GM12873 (cell line): Measurements from ENCODE around the gene LRRC40.

Source experiments
- TF ChIP-seq, protein P1 (sequence below): IDR thresholded peaks from 2 replicates; pipeline ENCODE4 v1.5.1; 2012; ENCODE audit warnings: low read depth, mild to moderate bottlenecking, moderate library complexity, low read length, control low read depth; ENCODE audit not compliant: insufficient read depth; ENCODE audit errors: missing control alignments

The LRRC40 gene

GRCh38 chr1:70228670-70229069 is 23.3 kb upstream of the LRRC40 start:
- TF ChIP-seq, protein P1, sequence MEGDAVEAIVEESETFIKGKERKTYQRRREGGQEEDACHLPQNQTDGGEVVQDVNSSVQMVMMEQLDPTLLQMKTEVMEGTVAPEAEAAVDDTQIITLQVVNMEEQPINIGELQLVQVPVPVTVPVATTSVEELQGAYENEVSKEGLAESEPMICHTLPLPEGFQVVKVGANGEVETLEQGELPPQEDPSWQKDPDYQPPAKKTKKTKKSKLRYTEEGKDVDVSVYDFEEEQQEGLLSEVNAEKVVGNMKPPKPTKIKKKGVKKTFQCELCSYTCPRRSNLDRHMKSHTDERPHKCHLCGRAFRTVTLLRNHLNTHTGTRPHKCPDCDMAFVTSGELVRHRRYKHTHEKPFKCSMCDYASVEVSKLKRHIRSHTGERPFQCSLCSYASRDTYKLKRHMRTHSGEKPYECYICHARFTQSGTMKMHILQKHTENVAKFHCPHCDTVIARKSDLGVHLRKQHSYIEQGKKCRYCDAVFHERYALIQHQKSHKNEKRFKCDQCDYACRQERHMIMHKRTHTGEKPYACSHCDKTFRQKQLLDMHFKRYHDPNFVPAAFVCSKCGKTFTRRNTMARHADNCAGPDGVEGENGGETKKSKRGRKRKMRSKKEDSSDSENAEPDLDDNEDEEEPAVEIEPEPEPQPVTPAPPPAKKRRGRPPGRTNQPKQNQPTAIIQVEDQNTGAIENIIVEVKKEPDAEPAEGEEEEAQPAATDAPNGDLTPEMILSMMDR: no peak

DNA sequence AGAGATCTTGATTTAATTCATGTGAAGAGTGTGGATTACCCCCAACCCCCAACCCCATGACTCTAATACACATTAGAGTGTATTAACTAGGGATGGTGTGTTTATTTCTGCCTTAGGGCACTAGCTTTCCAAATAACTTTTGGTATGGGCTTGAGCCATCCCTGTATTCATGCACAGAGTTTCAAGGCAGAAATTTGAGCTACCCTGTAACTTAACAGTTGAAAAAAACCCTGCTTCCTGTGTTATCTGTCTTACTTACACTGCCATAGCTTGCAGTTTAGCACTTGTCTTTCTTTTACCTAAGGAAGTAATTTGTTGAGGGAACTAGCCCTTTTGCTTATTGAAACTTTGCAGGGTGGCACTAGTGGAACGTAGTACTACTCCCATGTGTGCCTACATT is 22.1 kb upstream of the LRRC40 start:
- TF ChIP-seq, protein P1: no peak

DNA sequence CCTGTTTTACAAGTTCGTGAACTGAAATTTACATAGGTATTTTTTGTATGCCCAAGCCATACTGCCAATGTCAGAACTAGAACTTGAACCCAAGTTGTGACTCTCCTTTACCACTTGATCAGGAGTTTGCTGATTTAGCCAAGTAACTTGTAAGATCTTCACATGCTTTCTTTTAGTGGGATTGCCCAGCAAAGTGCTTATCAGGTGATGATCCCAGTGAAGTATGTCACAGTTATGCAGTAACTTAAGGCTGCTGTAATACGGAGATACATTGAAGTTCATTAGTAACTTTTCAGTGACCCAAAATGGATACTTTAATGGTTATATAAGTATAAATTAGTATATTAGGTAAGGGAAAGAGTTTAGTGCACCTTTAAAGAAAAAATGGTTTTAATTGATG is 19.6 kb upstream of the LRRC40 start:
- TF ChIP-seq, protein P1: no peak

- TF ChIP-seq, protein P1: no peak
Measured at GRCh38 chr1:70222716-70223235, 17.4 kb upstream of the LRRC40 start.

GRCh38 chr1:70221238-70222121 is 16.1 kb upstream of the LRRC40 start, which contains the start of gene SRSF11:
TSS of gene SRSF11 (plus strand) at chr1:70221380. CDS start at chr1:70221637, 257 bp downstream.
- TF ChIP-seq, protein P1: peak; percentile 4

- TF ChIP-seq, protein P1: no peak
Measured at GRCh38 chr1:70220517-70221237, 15.3 kb upstream of the LRRC40 start.

DNA sequence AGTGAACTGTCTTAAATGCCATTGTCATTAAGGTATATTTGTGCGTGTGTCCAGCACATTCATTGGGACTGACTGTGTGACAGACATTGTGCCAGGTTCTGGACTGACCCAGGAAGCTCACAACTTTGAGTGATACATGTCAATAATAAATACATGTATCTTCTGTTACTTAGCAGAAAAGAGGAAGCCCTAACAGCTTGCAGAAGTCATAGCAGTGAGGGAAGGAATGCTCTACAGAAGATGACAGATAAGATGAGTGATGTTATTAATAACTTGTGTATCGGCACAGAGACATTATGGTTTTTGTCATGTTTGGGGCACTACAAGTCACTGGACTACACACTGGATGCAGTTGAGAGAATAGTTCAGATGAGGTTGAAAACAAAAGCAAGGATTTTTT is 14.6 kb upstream of the LRRC40 start:
- TF ChIP-seq, protein P1: no peak
